SJCRH30 (cell line): ENCODE results near the gene DTNA. TPM values are rescaled to one million over a fixed set of nuclear protein-coding genes. Genes with fewer than 3 reads are reported as not detected.

Experiments
- DNase-seq, 2 experiments: peaks; one replicate each; pipeline ENCODE4 v3.0.0-alpha.2; 2015 to 2020
- H3K27ac ChIP-seq: fragments of 250-450 bp; sonication (Bioruptor Pico); 2 replicates; pipeline ENCODE4 v1.5.1; 2020; ENCODE audit warnings: mild to moderate bottlenecking, moderate library complexity
- H3K27me3 ChIP-seq: fragments of 250-450 bp; sonication (Bioruptor Pico); 2 replicates; pipeline ENCODE4 v1.5.1; 2020; ENCODE audit warnings: mild to moderate bottlenecking, moderate library complexity
- H3K36me3 ChIP-seq: fragments of 250-450 bp; sonication (Bioruptor Pico); 2 replicates; pipeline ENCODE4 v1.5.1; 2020; ENCODE audit warnings: mild to moderate bottlenecking, moderate library complexity
- H3K4me1 ChIP-seq: fragments of 250-450 bp; sonication (Bioruptor Pico); 2 replicates; pipeline ENCODE4 v1.5.1; 2020; ENCODE audit warnings: mild to moderate bottlenecking, moderate library complexity
- H3K4me3 ChIP-seq: fragments of 250-450 bp; sonication (Bioruptor Pico); 2 replicates; pipeline ENCODE4 v1.5.1; 2020; ENCODE audit warnings: mild to moderate bottlenecking, moderate library complexity
- H3K9me3 ChIP-seq: fragments of 250-450 bp; sonication (Bioruptor Pico); replicated peaks from 2 replicates; pipeline ENCODE4 v1.5.1; 2020; ENCODE audit warnings: mild to moderate bottlenecking, moderate library complexity
- total RNA-seq: library from RNA; depleted of rRNA; stranded (reverse); fragments of >200 nt; shearing (Covaris generic); gene quantifications from 2 replicates; pipeline ENCODE4 v1.2.3, GENCODE V29; 2014

Gene DTNA
- total RNA-seq, 1 experiment from 2014 or later, result 11.9 TPM

DNA sequence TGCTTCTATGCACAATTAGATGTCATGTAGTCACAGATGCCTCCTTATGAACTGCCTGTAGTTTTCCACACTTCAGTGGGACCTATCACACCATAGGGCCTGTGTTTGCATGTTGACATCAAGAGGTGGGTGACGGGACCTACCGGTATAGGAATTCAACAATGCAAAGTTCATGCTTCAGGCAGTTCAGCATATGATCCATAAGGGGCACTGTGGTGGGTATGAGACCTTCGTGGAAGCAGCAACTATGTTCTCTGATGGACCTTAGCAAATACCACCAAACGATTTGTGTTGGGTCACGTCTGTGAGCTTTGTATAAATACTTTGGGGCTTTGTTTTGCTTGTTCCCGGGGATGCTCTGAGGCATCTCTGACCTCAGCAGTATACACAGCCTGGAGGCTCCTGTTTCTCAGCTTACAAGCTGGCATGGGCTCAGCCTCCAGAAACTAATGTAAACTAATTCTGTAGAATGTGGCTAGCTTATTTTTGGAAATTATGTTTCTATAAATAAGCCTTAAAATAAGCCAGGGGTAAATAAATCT, 111.6 kb downstream of the DTNA start:
- Histone ChIP-seq H3K9me3 (no peaks in the 10 kb centered on the region), H3K4me1 (no peaks in the 10 kb centered on the region), H3K36me3 (no peaks in the 10 kb centered on the region), H3K27me3 (no peaks in the 10 kb centered on the region), H3K4me3 (no peak overlapping the region), H3K27ac (no peak overlapping the region)
- DNase-seq, result peak; percentile 13 to 28

DNA sequence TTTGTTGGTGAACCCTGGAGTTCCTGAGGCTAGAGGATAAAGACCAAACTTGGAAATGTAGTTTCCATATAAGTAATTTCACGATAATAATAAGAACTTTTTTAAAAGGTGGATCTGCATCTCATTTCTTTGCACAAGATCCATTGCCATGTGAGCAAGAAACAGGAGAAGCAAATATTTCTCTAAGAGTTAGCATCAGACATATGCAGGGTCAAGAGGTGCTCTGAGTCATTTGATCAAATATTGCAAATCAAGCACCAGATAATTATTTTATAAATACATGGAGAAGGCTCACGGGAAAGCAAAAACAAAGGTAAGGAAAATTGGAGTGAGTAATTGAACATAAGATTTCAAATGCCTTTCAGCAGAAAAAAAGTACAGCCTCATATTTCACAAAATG, 118.0 kb downstream of the DTNA start:
- Histone ChIP-seq H3K36me3 (no peaks in the 10 kb centered on the region), H3K27ac (no peak overlapping the region), H3K27me3 (no peaks in the 10 kb centered on the region), H3K4me1 (no peaks in the 10 kb centered on the region), H3K9me3 (no peaks in the 10 kb centered on the region), H3K4me3 (no peak overlapping the region)
- DNase-seq, result no peak

DNA sequence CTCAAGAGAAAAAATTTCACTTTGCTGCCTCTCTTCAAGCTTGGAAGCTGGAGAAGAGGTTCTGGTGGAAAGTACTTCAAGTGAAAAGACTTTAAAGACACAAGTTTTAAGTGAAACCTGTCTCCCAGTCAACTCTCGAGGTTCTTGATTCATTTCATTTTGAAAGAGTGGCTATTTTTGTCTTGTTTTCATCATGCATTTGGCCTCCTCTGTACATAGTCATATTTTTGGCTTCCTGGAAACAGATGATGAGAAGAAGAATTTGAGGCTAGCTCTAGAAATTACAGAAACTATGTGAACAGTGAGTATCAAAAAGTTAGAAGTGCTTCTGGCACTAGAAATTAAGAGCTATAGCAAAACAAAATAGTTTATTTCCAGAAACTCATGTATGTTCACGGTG, 124.8 kb downstream of the DTNA start:
- no peak for DNase-seq

DNA sequence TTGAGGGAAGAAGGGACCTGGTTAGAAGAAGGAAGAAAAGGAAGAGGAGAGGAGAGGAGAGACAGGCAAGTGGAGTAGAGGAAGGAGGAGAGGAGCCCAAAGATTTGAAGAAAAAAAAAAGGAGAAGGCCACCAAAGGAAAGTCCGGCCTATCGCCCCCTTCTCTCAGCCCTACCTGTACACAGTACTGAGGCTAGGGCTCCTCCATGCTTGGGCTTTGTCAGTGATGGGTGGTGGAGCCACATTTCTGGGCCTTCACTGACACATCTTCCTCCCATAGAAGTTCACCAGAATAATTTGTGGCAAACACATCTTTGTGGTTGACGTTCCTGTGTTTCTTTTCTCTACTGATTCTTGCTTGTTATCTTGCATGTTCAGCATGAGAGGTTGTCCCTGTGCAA, 125.4 kb downstream of the DTNA start:
- H3K36me3 ChIP-seq, result no peaks in the 10 kb centered on the region
- H3K4me1 ChIP-seq, result no peaks in the 10 kb centered on the region
- H3K27ac ChIP-seq, result no peak overlapping the region
- no peak overlapping the region for H3K4me3 ChIP-seq
- H3K27me3 ChIP-seq, result no peaks in the 10 kb centered on the region
- no peak for DNase-seq
- no peaks in the 10 kb centered on the region for H3K9me3 ChIP-seq

More for the DNA sequence above, 124.8 kb downstream of the DTNA start:
- Histone ChIP-seq H3K27me3 (no peaks in the 10 kb centered on the region), H3K36me3 (no peaks in the 10 kb centered on the region), H3K4me3 (no peak overlapping the region), H3K27ac (no peak overlapping the region), H3K4me1 (no peaks in the 10 kb centered on the region), H3K9me3 (no peaks in the 10 kb centered on the region)

DNA sequence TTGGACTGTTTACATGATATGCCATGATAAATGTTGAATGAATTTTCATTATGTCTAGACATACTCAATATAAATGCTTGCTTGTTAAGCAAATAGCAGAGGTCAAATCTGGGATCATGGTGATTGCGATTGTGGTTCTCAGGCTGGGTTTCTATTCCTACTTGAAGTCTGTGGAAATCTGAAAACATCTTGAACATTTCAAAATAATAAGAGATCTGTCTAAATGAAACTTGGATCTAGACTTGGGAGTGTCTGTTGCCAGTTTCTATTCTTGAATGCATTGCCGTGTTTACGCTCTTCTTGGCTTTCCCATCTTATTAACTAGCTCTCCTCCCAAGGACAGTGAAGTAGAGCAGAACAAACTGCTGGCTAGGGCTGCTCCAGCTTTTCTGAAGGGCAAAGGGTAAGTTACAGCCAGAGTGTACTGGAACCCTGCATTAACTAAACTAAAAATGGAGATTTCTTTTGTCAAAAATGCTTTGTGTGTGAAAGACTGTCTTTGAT, 127.7 kb downstream of the DTNA start:
- Histone ChIP-seq H3K4me1 (no peaks in the 10 kb centered on the region), H3K27ac (no peak overlapping the region), H3K9me3 (no peaks in the 10 kb centered on the region), H3K36me3 (no peaks in the 10 kb centered on the region), H3K27me3 (no peaks in the 10 kb centered on the region), H3K4me3 (no peak overlapping the region)
- DNase-seq, result no peak

DNA sequence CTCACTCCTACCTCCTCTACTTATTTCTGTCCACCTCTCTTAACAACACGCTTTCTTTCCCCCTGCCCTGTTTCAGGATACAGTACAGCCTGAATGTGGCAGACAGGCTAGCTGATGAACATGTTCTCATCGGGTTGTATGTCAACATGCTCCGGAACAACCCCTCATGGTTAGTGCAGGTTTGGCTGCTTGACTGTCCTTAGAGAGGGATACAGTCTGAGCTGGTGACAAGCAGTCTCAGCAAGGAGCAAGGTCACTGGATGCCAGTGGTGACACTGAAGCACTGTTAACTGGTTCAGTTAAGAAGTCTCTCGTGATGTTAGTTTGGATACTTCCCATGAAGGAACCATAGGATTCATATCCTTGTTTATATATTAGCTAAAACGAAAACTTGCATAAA, 128.6 kb downstream of the DTNA start:
- Histone ChIP-seq H3K27ac (no peak overlapping the region), H3K4me1 (no peaks in the 10 kb centered on the region), H3K36me3 (no peaks in the 10 kb centered on the region), H3K27me3 (no peaks in the 10 kb centered on the region), H3K4me3 (no peak overlapping the region), H3K9me3 (no peaks in the 10 kb centered on the region)
- DNase-seq, result no peak

DNA sequence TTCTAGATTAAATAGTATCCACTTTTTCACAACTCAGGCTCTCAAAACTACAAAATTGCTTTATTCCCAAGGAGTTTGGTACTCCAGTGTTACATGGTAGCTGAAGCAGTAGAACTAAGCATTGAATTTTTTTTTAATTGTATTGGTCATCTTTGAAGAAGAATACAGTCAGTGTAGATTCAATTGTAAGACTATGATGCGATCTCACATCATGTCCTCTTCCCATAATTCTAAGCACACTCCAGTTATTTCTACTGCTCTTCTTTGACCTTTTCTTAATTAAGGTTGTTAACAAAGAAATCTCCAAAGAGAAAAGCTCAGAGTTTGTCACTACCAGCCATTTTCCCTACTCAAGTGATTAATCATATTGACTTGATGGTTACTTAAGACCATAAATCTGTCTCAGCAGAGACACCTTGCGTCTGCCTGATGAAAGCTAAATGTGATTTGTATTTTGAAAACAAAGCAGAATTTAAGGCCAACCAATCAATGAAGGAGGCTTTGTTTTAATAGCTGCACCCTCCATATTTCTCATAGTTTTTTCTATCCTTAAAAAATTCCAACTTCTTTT, 130.2 kb downstream of the DTNA start:
- H3K27ac ChIP-seq, result no peak overlapping the region
- H3K4me1 ChIP-seq, result no peaks in the 10 kb centered on the region
- no peaks in the 10 kb centered on the region for H3K9me3 ChIP-seq
- no peak overlapping the region for H3K4me3 ChIP-seq
- H3K27me3 ChIP-seq, result no peaks in the 10 kb centered on the region
- H3K36me3 ChIP-seq, result no peaks in the 10 kb centered on the region
- DNase-seq, result no peak

DNA sequence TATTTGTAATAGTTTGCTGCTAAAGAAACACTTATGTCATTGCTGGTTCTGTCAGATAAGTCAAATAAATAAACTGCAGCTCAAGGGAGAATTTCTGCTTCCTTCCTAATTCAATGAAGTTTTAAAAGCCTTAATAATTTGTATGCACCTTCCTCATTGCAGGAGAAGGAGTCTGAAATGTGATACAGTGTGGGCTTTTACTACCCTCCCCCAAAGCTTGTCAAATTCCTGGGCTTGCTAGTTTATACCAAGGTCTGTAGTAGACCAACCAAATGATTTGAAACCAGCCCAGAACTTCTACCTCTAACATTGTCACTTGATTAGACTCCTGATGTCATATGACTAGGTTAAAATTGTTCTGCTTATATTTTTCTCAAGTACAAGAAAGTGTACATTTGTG, 131.8 kb downstream of the DTNA start:
- Histone ChIP-seq H3K9me3 (no peaks in the 10 kb centered on the region), H3K27ac (no peak overlapping the region), H3K4me3 (no peak overlapping the region), H3K36me3 (no peaks in the 10 kb centered on the region), H3K4me1 (no peaks in the 10 kb centered on the region), H3K27me3 (no peaks in the 10 kb centered on the region)
- no peak for DNase-seq

DNA sequence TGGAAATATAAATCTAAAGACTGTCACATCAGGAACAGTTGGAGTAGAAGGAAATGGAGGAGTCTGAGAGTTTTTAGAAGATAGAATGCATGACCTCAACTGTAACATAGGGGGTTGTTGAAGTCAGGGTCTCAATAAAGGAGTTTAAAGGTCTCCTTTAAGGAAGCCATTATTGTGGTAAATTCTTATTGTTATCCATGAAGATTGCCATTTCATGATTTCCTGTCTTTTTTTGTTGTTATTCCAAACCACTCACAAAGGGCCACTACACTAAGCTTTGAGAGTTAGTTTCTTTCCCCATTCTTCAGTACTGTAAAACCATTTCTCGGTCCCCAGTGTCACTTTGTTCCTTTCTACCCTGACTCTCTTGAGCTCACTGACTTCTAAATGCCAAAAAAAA, 134.0 kb downstream of the DTNA start:
- Histone ChIP-seq H3K27me3 (no peaks in the 10 kb centered on the region), H3K4me1 (no peaks in the 10 kb centered on the region), H3K36me3 (no peaks in the 10 kb centered on the region), H3K9me3 (no peaks in the 10 kb centered on the region), H3K4me3 (no peak overlapping the region), H3K27ac (no peak overlapping the region)
- DNase-seq, result no peak

DNA sequence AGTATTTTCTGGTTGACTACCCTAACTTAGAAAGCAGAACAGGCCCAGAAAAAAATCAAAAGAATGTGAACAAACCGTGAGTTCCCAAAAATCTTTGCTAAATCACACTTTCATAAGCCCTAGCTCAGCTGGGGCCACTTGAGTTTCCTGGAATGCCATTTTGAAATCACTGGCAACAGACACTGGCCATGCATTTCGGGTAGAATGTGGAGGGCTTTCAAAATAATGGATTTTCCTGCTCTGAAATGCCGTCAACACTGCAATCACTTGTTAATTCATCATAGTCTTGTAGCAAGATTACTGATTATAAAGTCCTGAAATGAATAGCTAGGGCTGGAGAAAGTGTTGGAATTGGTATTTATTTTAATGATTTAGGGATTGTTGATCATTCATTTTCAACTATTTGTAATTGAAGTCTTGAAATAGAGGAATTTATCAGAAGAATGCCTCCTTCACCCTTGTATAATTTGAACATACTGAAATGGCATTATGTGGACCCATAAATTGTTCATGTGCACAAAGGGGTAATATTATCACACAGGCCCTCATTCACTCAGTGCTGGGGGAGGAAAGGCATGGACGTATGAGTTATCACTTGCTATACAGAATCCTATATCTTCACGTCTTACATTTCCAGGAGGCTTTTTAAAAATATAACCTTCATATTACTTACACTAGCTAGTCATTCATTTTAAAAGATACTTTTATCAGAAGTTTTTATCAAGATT, 134.8 kb downstream of the DTNA start:
- H3K27me3 ChIP-seq, result no peaks in the 10 kb centered on the region
- H3K27ac ChIP-seq, result no peak overlapping the region
- H3K9me3 ChIP-seq, result no peaks in the 10 kb centered on the region
- no peaks in the 10 kb centered on the region for H3K4me1 ChIP-seq
- no peak for DNase-seq
- no peak overlapping the region for H3K4me3 ChIP-seq
- no peaks in the 10 kb centered on the region for H3K36me3 ChIP-seq

DNA sequence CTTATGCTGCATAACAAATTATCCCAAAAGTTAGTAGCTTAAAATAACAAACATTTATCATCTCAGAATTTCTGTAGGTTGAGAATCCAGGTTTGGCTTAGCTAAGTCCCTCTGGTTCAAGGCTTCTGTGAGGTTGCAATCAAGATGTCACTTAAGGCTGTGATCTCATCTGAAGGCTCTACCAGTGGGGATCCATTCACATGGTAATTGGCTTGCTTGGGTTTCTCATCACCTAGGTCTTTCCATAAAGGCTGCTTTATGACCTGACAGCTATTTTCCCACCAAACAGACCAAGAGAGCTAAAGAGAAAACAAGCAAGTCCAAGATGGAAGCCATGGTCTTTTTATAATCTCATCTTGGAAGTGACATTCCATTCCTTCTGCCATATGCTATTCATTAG, 137.3 kb downstream of the DTNA start:
- Histone ChIP-seq H3K27me3 (no peaks in the 10 kb centered on the region), H3K27ac (no peak overlapping the region), H3K4me1 (no peaks in the 10 kb centered on the region), H3K9me3 (no peaks in the 10 kb centered on the region), H3K4me3 (no peak overlapping the region), H3K36me3 (no peaks in the 10 kb centered on the region)
- DNase-seq, result no peak

DNA sequence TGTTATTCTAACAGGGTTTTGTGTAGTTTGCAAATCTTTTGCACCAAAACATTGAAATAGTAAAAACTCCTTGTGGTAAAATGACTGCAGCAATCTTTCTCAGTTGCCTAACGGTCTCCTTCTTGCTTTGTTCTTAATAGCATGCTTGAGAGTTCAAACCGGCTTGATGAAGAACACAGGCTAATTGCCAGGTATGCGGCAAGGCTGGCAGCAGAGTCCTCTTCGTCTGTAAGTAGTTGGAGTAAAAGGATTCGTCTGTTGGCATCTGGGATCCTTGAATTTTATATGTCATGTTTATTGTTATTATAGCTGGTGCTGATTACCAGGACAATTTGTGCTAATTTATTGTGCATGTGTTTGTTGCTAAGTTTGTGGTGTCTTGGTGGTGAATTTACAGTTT, 138.1 kb downstream of the DTNA start:
- Histone ChIP-seq H3K27me3 (no peaks in the 10 kb centered on the region), H3K4me3 (no peak overlapping the region), H3K27ac (no peak overlapping the region), H3K9me3 (no peaks in the 10 kb centered on the region), H3K4me1 (no peaks in the 10 kb centered on the region), H3K36me3 (no peaks in the 10 kb centered on the region)
- DNase-seq, result no peak

DNA sequence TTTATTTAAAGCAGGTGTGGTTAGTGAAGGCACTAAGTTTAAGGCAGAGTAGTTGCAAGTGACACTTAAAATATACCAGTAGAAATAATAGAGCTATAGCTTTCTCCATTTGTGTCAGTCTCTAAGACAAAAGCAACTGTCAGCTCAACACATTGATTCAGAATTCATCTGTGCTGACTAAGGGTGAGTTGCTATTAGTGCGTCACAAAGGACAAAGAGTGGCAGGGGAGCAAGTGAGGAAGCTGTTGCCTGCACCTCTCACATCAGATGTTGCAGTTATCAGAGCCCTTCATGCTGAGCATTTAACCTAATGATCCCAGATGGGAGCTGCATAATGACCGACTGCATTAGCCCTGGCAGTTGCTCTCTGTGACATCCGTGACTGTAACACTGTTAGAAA, 138.6 kb downstream of the DTNA start:
- no peaks in the 10 kb centered on the region for H3K9me3 ChIP-seq
- no peaks in the 10 kb centered on the region for H3K27me3 ChIP-seq
- H3K27ac ChIP-seq, result no peak overlapping the region
- H3K36me3 ChIP-seq, result no peaks in the 10 kb centered on the region
- H3K4me1 ChIP-seq, result no peaks in the 10 kb centered on the region
- no peak overlapping the region for H3K4me3 ChIP-seq
- DNase-seq, result no peak

DNA sequence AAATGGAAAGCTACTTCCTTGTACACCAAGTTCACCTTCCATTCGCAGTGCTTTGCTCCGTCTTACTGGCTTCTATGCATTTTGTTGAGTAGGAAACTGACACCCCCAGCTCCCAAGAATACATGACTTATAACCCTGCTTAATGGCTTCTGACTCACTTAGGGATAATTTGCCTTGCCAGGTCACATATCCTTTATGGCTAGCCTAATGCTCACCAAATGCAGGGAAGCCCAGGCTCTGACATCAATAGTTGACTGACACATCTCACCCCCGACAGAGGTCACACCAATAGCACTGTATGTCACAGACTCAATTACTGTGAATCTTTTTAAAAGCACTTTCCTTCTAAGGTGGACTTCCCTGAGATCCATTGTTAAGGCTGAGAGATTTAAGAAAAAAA, 147.2 kb downstream of the DTNA start:
- DNase-seq, result no peak
- H3K4me3 ChIP-seq, result no peak overlapping the region
- H3K27ac ChIP-seq, result no peak overlapping the region
- H3K27me3 ChIP-seq, result no peaks in the 10 kb centered on the region
- no peaks in the 10 kb centered on the region for H3K9me3 ChIP-seq
- no peaks in the 10 kb centered on the region for H3K4me1 ChIP-seq
- H3K36me3 ChIP-seq, result no peaks in the 10 kb centered on the region

DNA sequence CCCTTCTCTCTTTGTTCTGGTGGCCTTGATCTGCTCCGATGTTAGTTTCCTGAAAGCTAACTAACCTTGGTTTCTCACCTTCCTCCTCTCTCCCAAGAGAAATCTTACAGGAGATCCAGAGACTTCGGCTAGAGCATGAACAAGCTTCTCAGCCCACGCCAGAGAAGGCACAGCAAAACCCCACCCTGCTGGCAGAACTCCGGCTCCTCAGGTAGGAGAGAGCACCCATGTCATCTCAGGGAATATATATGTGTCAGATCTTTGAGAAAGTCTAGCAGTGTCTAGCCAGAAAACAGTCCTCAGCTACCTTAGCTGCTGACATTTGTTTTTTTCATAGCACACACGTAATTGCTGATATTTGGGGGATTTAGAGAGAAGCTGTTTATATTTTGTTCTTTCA, 148.1 kb downstream of the DTNA start:
- Histone ChIP-seq H3K9me3 (no peaks in the 10 kb centered on the region), H3K4me3 (no peak overlapping the region), H3K27ac (no peak overlapping the region), H3K36me3 (no peaks in the 10 kb centered on the region), H3K27me3 (no peaks in the 10 kb centered on the region), H3K4me1 (no peaks in the 10 kb centered on the region)
- DNase-seq, result no peak

DNA sequence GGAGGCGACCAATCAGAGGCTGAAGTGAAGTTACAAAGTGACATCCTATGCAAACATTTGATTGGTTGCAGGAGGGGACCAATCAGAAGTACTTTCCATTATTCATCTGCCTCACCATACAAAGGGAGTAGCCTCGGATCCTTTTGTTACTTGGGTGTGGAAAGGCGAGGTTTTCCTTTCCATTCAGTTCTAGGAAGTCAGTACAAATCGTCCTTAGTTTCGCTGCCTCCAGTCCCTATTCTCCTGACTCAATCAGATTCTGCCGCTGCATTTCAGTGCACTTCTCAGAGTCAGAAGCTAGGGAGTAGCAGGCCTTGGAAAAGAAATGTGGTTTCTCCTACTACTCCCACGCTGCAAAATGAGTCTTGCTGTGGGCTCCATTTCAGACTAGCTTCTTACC, 149.4 kb downstream of the DTNA start:
- no peaks in the 10 kb centered on the region for H3K27me3 ChIP-seq
- no peak for DNase-seq
- no peak overlapping the region for H3K27ac ChIP-seq
- no peaks in the 10 kb centered on the region for H3K9me3 ChIP-seq
- no peaks in the 10 kb centered on the region for H3K4me1 ChIP-seq
- H3K4me3 ChIP-seq, result no peak overlapping the region
- H3K36me3 ChIP-seq, result no peaks in the 10 kb centered on the region
